ENCODE data around the gene SETDB1.
"Not testable (repeated sequence)": the region's sequence is repeated elsewhere in the genome, so short reads cannot be mapped to it uniquely, and the experiment has no call there.

Gene SETDB1

GRCh38 chr1:150928286-150928685, 2.1 kb downstream of the SETDB1 start:
- TF ChIP-seq CTCF (IDR thresholded peaks at IDR 0.05; ENCODE audit: low read depth, low read length, missing control alignments) = no peak
- DNase-seq (ENCODE audit: low read depth) = no peak
- H3K4me3 ChIP-seq (ENCODE audit: low read depth, low read length) = no peak overlapping the region

- not testable (repeated sequence) for H3K4me3 ChIP-seq (ENCODE audit: low read depth, low read length); DNase-seq (ENCODE audit: low read depth)
These were observed 2.6 kb downstream of the SETDB1 start for GRCh38 chr1:150928775-150929174.

GRCh38 chr1:150931773-150932172, 5.6 kb downstream of the SETDB1 start:
- TF ChIP-seq CTCF (IDR thresholded peaks at IDR 0.05; ENCODE audit: low read depth, low read length, missing control alignments) = no peak
- H3K4me3 ChIP-seq (ENCODE audit: low read depth, low read length) = no peak overlapping the region
- no peak for DNase-seq (ENCODE audit: low read depth)

GRCh38 chr1:150944856-150945255, 18.7 kb downstream of the SETDB1 start:
- DNase-seq (ENCODE audit: low read depth) = no peak
- H3K4me3 ChIP-seq (ENCODE audit: low read depth, low read length) = no peak overlapping the region
- no peak for TF ChIP-seq CTCF (IDR thresholded peaks at IDR 0.05; ENCODE audit: low read depth, low read length, missing control alignments)

GRCh38 chr1:150954708-150955107, 28.5 kb downstream of the SETDB1 start:
- DNase-seq (ENCODE audit: low read depth) = no peak
- no peak overlapping the region for H3K4me3 ChIP-seq (ENCODE audit: low read depth, low read length)
- TF ChIP-seq CTCF (IDR thresholded peaks at IDR 0.05; ENCODE audit: low read depth, low read length, missing control alignments) = no peak

GRCh38 chr1:150955280-150955679, 29.1 kb downstream of the SETDB1 start:
- no peak for DNase-seq (ENCODE audit: low read depth)
- H3K4me3 ChIP-seq (ENCODE audit: low read depth, low read length) = no peak overlapping the region
- no peak for TF ChIP-seq CTCF (IDR thresholded peaks at IDR 0.05; ENCODE audit: low read depth, low read length, missing control alignments)

GRCh38 chr1:150957666-150958065, 31.5 kb downstream of the SETDB1 start:
- no peak for TF ChIP-seq CTCF (IDR thresholded peaks at IDR 0.05; ENCODE audit: low read depth, low read length, missing control alignments)
- H3K4me3 ChIP-seq (ENCODE audit: low read depth, low read length) = no peak overlapping the region
- DNase-seq (ENCODE audit: low read depth) = no peak

- TF ChIP-seq CTCF (IDR thresholded peaks at IDR 0.05; ENCODE audit: low read depth, low read length, missing control alignments) = no peak
- DNase-seq (ENCODE audit: low read depth) = no peak
- no peak overlapping the region for H3K4me3 ChIP-seq (ENCODE audit: low read depth, low read length)
These were observed 34.5 kb downstream of the SETDB1 start for GRCh38 chr1:150960646-150961045.
